ENCODE measurements around the gene TMPRSS15.

Gene TMPRSS15

DNA sequence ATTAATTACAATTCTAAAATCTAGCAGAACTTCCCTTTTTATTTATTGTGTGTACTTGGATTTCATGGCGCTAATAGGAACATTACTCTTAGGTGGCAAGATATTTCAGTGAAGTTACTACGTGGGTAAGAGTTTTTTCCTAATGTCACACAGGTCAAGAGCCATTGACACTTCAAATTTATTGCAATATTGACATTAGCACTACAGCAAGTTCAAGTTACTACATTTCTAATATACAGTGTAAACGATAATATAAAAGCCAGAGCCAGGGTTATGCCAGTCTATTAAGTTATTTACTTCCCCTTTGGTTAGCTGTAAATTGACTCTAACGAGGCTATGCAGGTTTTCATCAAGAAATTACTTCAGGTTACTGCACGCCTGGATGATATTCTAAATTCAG lies 129.2 kb downstream of the TMPRSS15 start:
- H3K9ac ChIP-seq (ENCODE audit: low read length): no peak overlapping the region
- H3K9me3 ChIP-seq (ENCODE audit: control insufficient read depth, insufficient read depth, low read depth, low read length): no peaks in the 10 kb centered on the region
- H3K4me3 ChIP-seq (ENCODE audit: low read depth, low read length): no peak overlapping the region
- no peaks in the 10 kb centered on the region for H3K4me1 ChIP-seq (ENCODE audit: control insufficient read depth, insufficient read depth, low read length)
- H3K27ac ChIP-seq (ENCODE audit: low read depth, low read length): no peak overlapping the region
- no peaks in the 10 kb centered on the region for H3K27me3 ChIP-seq (ENCODE audit: control insufficient read depth, insufficient read depth, low read length)
- no peaks in the 10 kb centered on the region for H3K36me3 ChIP-seq (ENCODE audit: control insufficient read depth, insufficient read depth, low read length)

DNA sequence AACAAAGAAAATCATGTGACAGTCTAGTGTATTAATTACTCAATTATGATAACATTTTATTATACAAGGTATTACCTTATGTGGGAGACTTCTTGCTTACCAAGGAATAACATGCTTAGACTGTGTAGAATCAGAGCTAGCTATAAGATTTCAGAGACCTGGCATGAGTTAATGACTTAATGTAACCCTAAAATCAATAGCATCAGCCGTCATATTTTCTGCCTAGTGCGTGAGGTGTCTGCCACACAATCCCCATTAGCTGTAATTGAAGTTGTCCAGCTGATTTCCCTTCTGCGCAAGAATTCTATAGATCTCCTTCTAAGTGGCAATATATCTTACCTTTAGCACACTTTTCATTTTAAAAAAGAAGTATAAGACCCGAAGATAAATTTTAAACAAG lies 130.2 kb downstream of the TMPRSS15 start:
- H3K4me3 ChIP-seq (ENCODE audit: low read depth, low read length): no peak overlapping the region
- no peaks in the 10 kb centered on the region for H3K27me3 ChIP-seq (ENCODE audit: control insufficient read depth, insufficient read depth, low read length)
- H3K27ac ChIP-seq (ENCODE audit: low read depth, low read length): no peak overlapping the region
- H3K4me1 ChIP-seq (ENCODE audit: control insufficient read depth, insufficient read depth, low read length): no peaks in the 10 kb centered on the region
- H3K9ac ChIP-seq (ENCODE audit: low read length): no peak overlapping the region
- H3K36me3 ChIP-seq (ENCODE audit: control insufficient read depth, insufficient read depth, low read length): no peaks in the 10 kb centered on the region
- no peaks in the 10 kb centered on the region for H3K9me3 ChIP-seq (ENCODE audit: control insufficient read depth, insufficient read depth, low read depth, low read length)

DNA sequence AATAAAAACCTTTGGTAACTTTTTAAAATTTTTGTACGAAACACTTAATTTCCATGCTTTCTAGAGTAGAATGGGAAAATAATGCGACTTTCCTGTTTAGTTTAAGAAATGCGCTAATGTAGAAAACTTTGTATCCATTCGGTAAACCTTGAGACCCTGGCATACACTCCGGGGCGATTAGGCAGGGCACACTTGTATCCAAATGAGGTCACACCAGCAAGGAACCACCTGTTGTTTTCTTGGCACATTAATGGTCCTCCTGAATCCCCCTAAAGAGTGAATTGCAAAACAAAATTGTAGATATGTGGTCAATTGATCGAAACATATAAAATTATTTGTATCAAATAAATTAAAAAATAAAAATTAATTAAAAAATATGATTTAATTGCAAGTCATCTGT lies 133.7 kb downstream of the TMPRSS15 start:
- no peaks in the 10 kb centered on the region for H3K4me1 ChIP-seq (ENCODE audit: control insufficient read depth, insufficient read depth, low read length)
- no peaks in the 10 kb centered on the region for H3K27me3 ChIP-seq (ENCODE audit: control insufficient read depth, insufficient read depth, low read length)
- no peaks in the 10 kb centered on the region for H3K9me3 ChIP-seq (ENCODE audit: control insufficient read depth, insufficient read depth, low read depth, low read length)
- H3K27ac ChIP-seq (ENCODE audit: low read depth, low read length): no peak overlapping the region
- no peak overlapping the region for H3K4me3 ChIP-seq (ENCODE audit: low read depth, low read length)
- H3K36me3 ChIP-seq (ENCODE audit: control insufficient read depth, insufficient read depth, low read length): no peaks in the 10 kb centered on the region
- no peak overlapping the region for H3K9ac ChIP-seq (ENCODE audit: low read length)

DNA sequence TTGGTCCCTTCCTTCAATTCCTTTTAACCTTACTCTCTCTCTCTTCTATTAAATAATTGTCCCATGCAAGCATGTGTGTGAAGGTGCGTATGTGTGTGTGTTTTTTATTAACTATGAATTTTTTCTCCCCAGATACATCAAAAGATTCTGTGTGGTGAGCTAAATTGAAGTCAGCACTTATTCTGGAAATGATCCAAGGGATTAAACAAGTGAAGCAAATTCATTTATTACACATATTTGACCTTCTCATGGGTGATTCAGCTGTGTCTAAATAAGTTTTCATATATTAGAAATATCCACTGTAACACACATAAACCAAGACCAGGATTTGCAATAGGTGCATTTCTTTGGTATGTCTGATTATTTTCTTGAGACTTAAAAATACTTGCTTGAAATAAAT lies 134.7 kb downstream of the TMPRSS15 start:
- Histone ChIP-seq H3K4me3 (ENCODE audit: low read depth, low read length) (no peak overlapping the region), H3K4me1 (ENCODE audit: control insufficient read depth, insufficient read depth, low read length) (no peaks in the 10 kb centered on the region), H3K27ac (ENCODE audit: low read depth, low read length) (no peak overlapping the region), H3K36me3 (ENCODE audit: control insufficient read depth, insufficient read depth, low read length) (no peaks in the 10 kb centered on the region), H3K27me3 (ENCODE audit: control insufficient read depth, insufficient read depth, low read length) (no peaks in the 10 kb centered on the region), H3K9ac (ENCODE audit: low read length) (no peak overlapping the region), H3K9me3 (ENCODE audit: control insufficient read depth, insufficient read depth, low read depth, low read length) (no peaks in the 10 kb centered on the region)

GRCh38 chr21:18267496-18267895 lies 136.1 kb downstream of the TMPRSS15 start:
- Histone ChIP-seq H3K27me3 (ENCODE audit: control insufficient read depth, insufficient read depth, low read length) (no peaks in the 10 kb centered on the region), H3K4me1 (ENCODE audit: control insufficient read depth, insufficient read depth, low read length) (no peaks in the 10 kb centered on the region), H3K27ac (ENCODE audit: low read depth, low read length) (no peak overlapping the region), H3K4me3 (ENCODE audit: low read depth, low read length) (no peak overlapping the region), H3K36me3 (ENCODE audit: control insufficient read depth, insufficient read depth, low read length) (no peaks in the 10 kb centered on the region), H3K9ac (ENCODE audit: low read length) (no peak overlapping the region), H3K9me3 (ENCODE audit: control insufficient read depth, insufficient read depth, low read depth, low read length) (no peaks in the 10 kb centered on the region)

DNA sequence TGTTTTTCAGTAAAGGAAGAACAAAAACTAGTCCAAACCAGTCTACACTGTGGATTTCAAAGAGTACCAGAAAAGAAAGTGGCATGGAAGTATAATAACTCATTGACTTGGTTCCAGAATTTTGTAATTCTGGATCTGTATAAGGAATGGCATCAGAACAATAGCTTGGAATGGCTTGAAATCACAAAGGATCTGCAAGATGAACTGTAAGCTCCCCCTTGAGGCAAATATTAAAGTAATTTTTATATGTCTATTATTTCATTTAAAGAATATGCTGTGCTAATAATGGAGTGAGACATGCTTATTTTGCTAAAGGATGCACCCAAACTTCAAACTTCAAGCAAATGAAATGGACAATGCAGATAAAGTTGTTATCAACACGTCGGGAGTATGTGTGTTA lies 137.6 kb downstream of the TMPRSS15 start:
- no peaks in the 10 kb centered on the region for H3K36me3 ChIP-seq (ENCODE audit: control insufficient read depth, insufficient read depth, low read length)

GRCh38 chr21:18253799-18254198 lies 149.8 kb downstream of the TMPRSS15 start:
- no peaks in the 10 kb centered on the region for H3K36me3 ChIP-seq (ENCODE audit: control insufficient read depth, insufficient read depth, low read length)
- H3K9me3 ChIP-seq (ENCODE audit: control insufficient read depth, insufficient read depth, low read depth, low read length): no peaks in the 10 kb centered on the region
- no peaks in the 10 kb centered on the region for H3K4me1 ChIP-seq (ENCODE audit: control insufficient read depth, insufficient read depth, low read length)
- no peak overlapping the region for H3K9ac ChIP-seq (ENCODE audit: low read length)
- H3K4me3 ChIP-seq (ENCODE audit: low read depth, low read length): no peak overlapping the region
- H3K27me3 ChIP-seq (ENCODE audit: control insufficient read depth, insufficient read depth, low read length): no peaks in the 10 kb centered on the region
- no peak overlapping the region for H3K27ac ChIP-seq (ENCODE audit: low read depth, low read length)

More for the DNA sequence above, 137.6 kb downstream of the TMPRSS15 start:
- no peaks in the 10 kb centered on the region for H3K9me3 ChIP-seq (ENCODE audit: control insufficient read depth, insufficient read depth, low read depth, low read length)
- no peaks in the 10 kb centered on the region for H3K27me3 ChIP-seq (ENCODE audit: control insufficient read depth, insufficient read depth, low read length)
- H3K4me3 ChIP-seq (ENCODE audit: low read depth, low read length): no peak overlapping the region
- H3K27ac ChIP-seq (ENCODE audit: low read depth, low read length): no peak overlapping the region
- no peaks in the 10 kb centered on the region for H3K4me1 ChIP-seq (ENCODE audit: control insufficient read depth, insufficient read depth, low read length)
- no peak overlapping the region for H3K9ac ChIP-seq (ENCODE audit: low read length)

DNA sequence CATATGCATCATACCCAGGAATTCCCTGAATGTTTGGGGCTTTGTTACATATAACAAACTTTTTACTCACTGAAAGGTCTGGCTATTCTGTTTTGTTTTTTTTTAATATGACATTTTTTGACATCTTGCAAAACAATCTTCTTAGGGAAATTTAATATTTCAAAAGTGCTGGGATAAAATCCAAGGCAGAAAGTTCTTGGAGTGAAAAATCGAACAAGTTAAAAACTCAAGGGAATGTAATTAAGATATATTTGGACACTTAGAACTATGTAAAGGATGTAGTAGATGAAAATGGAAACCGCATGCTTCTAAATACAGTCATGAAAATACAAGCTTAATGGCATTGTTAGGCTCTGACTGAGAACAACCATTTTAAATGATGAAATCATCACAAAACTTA lies 150.4 kb downstream of the TMPRSS15 start:
- Histone ChIP-seq H3K4me1 (ENCODE audit: control insufficient read depth, insufficient read depth, low read length) (no peaks in the 10 kb centered on the region), H3K4me3 (ENCODE audit: low read depth, low read length) (no peak overlapping the region), H3K9me3 (ENCODE audit: control insufficient read depth, insufficient read depth, low read depth, low read length) (no peaks in the 10 kb centered on the region), H3K36me3 (ENCODE audit: control insufficient read depth, insufficient read depth, low read length) (no peaks in the 10 kb centered on the region), H3K27ac (ENCODE audit: low read depth, low read length) (no peak overlapping the region), H3K9ac (ENCODE audit: low read length) (no peak overlapping the region), H3K27me3 (ENCODE audit: control insufficient read depth, insufficient read depth, low read length) (peaks cover under 1% of the 10 kb centered on the region)

DNA sequence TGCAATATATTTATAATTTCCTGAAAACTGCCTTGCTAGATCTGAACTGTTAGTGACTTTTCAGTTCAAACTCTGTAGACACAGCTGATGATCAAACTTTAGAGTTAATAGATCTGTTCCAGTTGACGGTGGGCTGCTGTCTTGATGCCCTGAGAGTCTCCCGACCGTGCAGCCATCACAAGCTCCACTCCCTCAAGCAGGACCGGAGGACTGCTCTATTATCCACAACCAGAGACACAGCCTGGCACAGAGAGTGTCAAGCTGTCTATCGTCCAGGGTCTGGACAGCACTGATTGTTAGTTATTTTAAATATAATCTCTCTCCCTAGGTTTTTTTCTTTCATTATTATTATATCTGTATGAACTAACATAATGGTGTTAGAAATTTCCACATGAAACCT lies 150.9 kb downstream of the TMPRSS15 start:
- H3K4me1 ChIP-seq (ENCODE audit: control insufficient read depth, insufficient read depth, low read length): no peaks in the 10 kb centered on the region
- H3K27ac ChIP-seq (ENCODE audit: low read depth, low read length): no peak overlapping the region
- peaks cover 5% of the 10 kb centered on the region for H3K27me3 ChIP-seq (ENCODE audit: control insufficient read depth, insufficient read depth, low read length)
- no peaks in the 10 kb centered on the region for H3K9me3 ChIP-seq (ENCODE audit: control insufficient read depth, insufficient read depth, low read depth, low read length)
- H3K4me3 ChIP-seq (ENCODE audit: low read depth, low read length): no peak overlapping the region
- H3K36me3 ChIP-seq (ENCODE audit: control insufficient read depth, insufficient read depth, low read length): no peaks in the 10 kb centered on the region
- H3K9ac ChIP-seq (ENCODE audit: low read length): no peak overlapping the region

- no peaks in the 10 kb centered on the region for H3K36me3 ChIP-seq (ENCODE audit: control insufficient read depth, insufficient read depth, low read length)
- H3K27me3 ChIP-seq (ENCODE audit: control insufficient read depth, insufficient read depth, low read length): peaks cover 9% of the 10 kb centered on the region
- H3K27ac ChIP-seq (ENCODE audit: low read depth, low read length): no peak overlapping the region
- no peaks in the 10 kb centered on the region for H3K4me1 ChIP-seq (ENCODE audit: control insufficient read depth, insufficient read depth, low read length)
- H3K4me3 ChIP-seq (ENCODE audit: low read depth, low read length): no peak overlapping the region
- H3K9me3 ChIP-seq (ENCODE audit: control insufficient read depth, insufficient read depth, low read depth, low read length): no peaks in the 10 kb centered on the region
- no peak overlapping the region for H3K9ac ChIP-seq (ENCODE audit: low read length)
Measured at GRCh38 chr21:18252256-18252655, 151.3 kb downstream of the TMPRSS15 start.

- no peak overlapping the region for H3K27ac ChIP-seq (ENCODE audit: low read depth, low read length)
- H3K36me3 ChIP-seq (ENCODE audit: control insufficient read depth, insufficient read depth, low read length): no peaks in the 10 kb centered on the region
- H3K4me3 ChIP-seq (ENCODE audit: low read depth, low read length): no peak overlapping the region
- H3K9me3 ChIP-seq (ENCODE audit: control insufficient read depth, insufficient read depth, low read depth, low read length): no peaks in the 10 kb centered on the region
- H3K27me3 ChIP-seq (ENCODE audit: control insufficient read depth, insufficient read depth, low read length): peaks cover 20% of the 10 kb centered on the region
- H3K9ac ChIP-seq (ENCODE audit: low read length): no peak overlapping the region
- H3K4me1 ChIP-seq (ENCODE audit: control insufficient read depth, insufficient read depth, low read length): no peaks in the 10 kb centered on the region
Measured at GRCh38 chr21:18251065-18251464, 152.5 kb downstream of the TMPRSS15 start.

- no peak overlapping the region for H3K9ac ChIP-seq (ENCODE audit: low read length)
- no peak overlapping the region for H3K27ac ChIP-seq (ENCODE audit: low read depth, low read length)
- H3K4me1 ChIP-seq (ENCODE audit: control insufficient read depth, insufficient read depth, low read length): 0 out of 2 replicates have a peak, but pooled peaks cover 5% of the 10 kb centered on the region
- H3K36me3 ChIP-seq (ENCODE audit: control insufficient read depth, insufficient read depth, low read length): no peaks in the 10 kb centered on the region
- no peaks in the 10 kb centered on the region for H3K9me3 ChIP-seq (ENCODE audit: control insufficient read depth, insufficient read depth, low read depth, low read length)
- no peak overlapping the region for H3K4me3 ChIP-seq (ENCODE audit: low read depth, low read length)
- H3K27me3 ChIP-seq (ENCODE audit: control insufficient read depth, insufficient read depth, low read length): peaks cover 34% of the 10 kb centered on the region
Measured at GRCh38 chr21:18249672-18250071, 153.9 kb downstream of the TMPRSS15 start.
